NCI-H1930 (cell line): ENCODE data around the gene FUT3.

ENCODE experiments used
- DNase-seq, 2 experiments: peaks; one replicate each; lab custom pipeline; 2025; lab: John Stamatoyannopoulos, UW

FUT3 gene

DNA sequence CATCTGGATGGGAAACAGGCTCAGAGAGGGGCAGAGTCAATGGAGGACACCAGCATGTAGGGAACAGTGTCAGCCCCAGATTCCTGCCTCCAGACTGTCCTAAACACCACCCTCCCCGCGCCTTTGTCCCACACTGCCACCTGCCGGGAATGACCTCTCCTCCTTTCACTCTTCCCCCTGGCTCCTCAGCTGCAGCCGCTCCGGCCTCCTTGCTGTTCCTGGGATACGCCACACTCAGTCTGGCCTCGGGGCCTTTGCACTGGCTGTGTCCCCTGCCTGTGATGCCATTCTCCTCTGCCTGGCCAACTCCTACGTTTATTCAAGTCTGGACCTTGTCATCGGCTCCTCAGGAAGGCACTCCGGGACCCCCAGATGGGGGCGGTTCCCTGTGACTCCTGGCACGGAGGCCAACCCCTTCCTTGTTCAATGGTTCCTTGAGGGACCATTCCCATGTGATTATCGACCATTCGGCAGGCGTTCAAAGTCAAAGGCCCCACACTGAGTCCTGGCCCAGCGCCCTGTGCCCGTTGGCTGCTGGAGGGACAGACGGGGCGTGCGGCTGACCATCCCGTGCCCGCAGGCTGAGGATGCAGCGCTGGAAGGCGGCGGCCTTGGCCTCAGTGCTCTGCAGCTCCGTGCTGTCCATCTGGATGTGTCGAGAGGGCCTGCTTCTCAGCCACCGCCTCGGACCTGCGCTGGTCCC lies 27.5 kb downstream of the FUT3 start:
- DNase-seq: no peak

DNA sequence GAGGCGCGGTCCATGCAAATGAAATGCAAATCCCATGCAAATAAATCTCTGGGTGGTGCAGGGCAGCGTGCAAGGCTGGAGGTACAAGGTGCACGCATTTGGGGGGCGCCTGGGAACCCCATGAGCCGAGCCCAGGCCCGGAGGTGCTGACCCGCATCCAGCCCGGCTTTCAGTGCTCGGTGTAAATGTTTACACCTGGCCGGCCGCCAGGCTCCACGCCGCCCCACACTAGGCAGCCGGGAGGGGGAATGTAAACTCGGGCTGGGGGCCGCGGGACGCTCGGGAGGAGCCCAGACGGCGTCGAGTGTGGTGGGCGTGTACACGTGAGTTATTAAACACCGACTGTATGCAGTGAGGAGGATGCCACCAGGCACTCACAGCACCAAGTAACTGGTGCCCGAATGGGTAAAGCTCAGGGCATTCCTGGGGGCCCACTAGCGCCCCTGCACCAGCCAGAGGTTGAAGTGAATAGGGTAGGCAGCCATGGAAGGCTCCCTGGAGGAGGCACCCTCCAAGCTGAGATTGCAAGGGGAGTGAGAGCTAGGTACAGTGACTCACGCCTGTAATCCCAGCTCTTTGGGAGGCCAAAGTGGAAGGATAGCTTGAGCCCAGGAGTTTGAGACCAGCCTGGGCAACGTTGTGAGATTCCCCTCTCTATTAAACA lies 28.9 kb downstream of the FUT3 start:
- no peak for DNase-seq

DNA sequence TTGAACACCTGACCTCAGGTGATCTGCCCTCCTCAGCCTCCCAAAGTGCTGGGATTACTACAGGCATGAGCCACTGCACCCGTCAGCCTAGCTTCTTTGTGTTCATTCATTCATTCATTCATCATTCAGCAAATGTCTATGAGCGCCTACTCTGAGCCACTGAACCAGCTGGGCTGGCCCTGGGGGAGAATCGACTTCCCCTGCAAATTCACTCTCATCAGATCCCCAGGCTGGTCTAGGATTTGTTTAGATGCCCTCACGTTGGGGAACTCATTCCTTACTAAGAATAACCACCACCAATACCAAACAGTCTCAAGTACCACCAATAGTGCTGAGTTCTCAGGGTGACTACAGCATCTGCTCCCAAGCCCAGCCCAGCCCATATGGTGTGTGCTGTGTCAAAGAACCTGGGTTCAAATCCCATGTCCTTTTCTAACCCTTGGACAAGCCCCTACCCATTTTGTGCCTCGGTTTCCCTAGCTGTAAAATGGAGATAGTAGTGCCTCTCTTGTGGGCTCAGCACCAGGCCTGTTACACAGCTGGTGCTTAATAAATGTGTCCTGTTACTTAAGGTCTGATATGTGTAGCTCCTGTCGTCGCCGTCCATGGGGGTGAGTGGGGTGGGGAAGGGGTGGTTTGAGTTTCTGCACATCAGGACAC lies 29.6 kb downstream of the FUT3 start:
- no peak for DNase-seq

DNA sequence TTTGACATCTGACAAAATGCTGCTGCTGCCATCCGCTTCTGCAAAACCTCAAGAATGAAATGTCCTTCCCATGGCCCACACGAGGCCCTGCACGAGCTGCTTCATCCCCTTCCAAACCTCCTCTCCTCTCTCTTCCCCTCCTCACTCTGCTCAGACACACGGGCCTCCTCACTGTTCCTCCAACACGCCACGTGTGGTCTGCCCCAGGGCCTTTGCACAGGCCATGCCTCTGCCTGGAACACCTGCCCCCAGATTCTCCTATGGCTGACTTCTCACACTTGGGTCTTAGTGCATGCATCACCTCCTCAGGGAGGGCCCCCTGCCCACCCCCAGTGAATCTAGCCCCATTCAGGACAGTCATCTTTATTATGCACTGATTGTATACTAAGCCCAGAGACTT lies 30.5 kb downstream of the FUT3 start:
- DNase-seq: no peak

DNA sequence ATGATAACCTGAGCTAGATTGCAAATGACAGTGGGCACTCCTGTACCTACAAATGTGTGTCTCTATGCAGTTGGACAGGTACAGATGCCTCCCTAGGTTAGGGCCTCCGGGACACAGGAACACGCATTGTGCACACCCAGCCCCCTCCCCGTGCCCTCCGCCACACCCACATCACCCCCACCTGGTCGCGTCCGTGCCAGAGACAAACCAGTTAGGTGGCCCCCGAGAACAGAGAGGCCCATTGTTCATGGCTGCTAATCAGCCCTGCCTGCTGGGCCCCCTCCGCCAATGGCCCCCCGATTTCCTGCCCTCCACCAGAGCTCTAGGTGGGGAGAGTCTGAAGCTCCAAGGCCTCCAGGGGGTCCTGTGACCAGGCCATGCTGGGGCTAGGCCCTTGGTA lies 32.7 kb downstream of the FUT3 start:
- DNase-seq: no peak

DNA sequence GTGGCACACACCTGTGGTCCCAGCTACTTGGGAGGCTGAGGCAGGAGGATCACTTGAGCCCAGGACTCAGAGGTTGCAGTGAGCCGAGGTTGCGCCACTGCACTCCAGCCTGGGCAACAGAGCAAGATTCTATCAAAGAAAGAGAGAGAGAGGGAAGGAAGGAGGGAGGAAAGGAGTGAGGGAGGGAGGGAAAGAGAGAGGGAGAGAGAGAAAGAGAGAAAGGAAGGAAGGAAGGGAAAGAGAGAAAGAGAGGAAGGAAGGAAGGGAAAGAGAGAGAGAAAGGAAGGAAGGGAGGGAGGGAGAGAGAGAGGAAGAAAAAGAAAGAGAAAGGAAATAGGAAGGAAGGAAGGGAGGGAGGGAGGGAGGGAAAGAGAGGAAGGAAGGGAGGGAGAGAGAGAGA lies 34.0 kb downstream of the FUT3 start:
- DNase-seq: no peak

DNA sequence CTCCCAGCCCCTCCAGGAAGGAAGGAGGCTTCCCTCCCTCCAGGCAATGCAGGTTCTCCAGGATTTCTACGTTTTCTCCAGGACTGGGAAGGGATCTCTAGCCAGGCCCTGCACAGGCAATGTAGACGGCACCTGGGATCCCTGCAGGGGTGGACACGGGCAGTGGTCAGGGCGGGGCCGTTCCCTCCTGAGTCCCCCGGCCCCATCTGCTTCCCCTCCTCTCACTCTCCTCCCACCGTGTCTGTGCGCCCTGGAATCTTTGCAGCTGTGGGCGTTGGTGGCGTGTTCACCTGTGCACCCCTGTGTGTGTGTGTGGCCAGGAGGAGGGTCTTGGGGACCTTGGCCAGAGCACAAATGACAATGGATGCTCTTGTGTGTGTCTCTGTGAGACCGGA lies 36.4 kb downstream of the FUT3 start:
- DNase-seq: no peak

DNA sequence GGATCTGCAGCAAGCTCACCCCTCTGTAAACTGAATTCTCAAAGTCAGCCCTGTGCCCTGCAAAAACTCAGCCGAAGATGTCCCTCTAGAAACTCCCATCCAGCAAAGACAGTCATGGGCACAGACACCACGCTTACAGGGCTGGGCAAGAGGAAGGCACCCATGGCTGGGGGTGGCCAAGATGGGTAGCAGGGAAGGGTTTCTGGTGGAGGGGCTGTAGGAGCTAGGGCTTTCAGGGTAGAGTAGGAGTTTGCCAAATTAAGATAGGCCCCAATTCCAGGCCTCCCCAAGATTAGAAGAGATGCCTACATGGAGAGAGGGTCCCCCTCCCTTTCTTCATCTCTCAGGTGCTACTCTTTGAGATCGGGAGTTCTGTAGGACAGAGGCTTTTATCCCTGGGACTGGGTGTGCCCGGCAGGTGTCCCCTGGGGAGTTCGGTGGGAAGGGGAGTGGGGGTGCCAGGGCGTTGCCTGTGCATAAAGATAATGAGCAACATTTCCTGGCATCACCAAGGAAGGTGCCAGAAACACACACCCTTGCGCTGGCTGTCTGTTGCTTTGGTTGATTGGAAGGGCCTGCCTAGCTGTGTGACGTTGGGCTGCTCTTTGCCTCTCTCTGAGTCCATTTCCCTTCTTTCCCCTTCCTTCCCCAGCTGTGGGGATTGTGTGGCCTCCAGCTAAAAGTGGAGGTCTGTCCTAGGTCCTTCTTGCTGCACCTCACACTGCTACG lies 37.0 kb downstream of the FUT3 start:
- DNase-seq: no peak

DNA sequence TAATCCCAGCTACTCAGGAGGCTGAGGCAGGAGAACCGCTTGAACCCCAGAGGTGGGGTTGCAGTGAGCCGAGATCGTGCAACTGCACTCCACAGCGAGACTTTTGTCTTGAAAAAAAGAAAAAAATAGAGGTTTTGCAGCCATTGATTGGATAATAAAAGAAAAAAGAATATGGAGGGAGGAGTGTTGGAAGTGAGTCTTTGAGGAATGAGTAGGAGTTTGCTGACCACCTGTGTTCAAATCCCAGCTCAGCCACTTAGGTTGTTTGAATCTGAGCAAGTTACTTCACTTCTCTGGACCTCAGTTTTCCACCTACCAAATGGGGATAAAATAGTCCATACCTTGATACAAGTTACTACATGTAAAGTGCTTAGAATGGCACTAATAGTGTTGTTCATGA lies 40.1 kb downstream of the FUT3 start:
- DNase-seq: no peak

DNA sequence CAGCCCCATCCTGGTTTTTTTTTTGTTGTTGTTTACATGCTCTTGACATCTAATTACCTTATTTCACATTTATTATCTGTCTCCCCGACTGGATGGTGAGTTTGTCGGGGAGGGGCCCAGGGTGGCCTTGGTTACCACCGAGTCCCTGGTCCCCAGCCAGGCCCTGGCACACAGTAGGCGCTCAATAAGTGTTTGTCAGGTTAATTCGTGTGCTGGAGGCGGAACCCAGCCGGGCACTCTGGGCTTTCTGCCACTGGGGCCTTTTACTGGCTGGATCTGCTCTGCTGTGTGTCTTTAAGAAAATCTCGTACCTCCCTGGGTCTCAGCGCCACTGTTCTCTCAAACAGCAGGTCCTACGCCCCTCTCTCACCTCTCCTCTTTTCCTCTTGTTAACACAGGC lies 41.8 kb downstream of the FUT3 start:
- no peak for DNase-seq

DNA sequence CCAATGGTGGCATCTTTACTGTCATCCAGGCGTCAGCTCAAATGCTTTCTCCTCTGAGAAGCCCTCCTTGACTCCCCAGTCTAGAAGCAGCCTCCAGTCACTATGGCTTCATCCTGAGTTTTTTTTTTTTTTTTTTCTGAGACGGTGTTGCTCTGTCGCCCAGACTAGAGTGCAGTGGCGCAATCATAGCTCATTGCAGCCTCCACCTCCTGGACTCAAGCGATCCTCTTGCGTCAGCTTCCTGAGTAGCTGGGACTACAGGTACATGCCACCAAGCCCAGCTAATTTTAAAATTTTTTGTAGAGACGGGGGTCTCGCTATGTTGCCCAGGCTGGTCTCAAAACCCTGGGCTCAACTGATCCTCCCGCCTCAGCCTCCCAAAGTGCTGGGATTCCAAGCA lies 42.2 kb downstream of the FUT3 start:
- no peak for DNase-seq

DNA sequence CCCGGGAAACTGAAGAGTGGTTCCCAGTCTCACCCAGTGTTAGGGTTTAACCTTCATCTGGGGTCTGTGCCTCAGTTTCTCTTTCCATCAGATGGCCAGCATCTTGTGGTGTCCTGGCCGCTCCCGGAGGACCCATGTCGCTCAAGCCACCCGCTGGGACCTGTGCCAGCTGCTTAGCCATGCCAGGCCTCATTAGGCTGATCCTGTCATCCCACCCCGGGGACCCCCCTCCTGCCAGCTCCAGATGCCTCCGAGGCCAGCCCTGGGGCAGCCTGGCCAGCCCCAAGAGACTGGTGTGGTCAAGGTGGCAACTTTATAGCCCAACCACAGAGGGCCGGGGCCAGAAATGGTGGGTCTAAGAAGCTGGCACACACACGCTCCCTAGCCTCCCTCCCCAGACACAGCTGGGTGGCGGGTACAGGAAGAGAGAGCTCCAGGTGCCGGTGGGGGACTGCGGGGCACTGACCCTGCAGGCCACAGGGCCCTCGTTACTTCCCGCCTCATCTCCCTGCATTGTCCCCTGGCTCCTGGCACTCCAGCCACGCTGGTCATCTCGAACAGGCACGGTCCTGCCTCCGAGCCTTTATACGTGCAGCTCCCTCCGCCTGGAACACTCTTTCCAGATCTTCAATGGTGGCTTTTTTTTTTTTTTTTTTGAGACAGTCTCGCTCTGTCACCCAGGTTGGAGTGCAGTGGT lies 43.0 kb downstream of the FUT3 start:
- DNase-seq: no peak

DNA sequence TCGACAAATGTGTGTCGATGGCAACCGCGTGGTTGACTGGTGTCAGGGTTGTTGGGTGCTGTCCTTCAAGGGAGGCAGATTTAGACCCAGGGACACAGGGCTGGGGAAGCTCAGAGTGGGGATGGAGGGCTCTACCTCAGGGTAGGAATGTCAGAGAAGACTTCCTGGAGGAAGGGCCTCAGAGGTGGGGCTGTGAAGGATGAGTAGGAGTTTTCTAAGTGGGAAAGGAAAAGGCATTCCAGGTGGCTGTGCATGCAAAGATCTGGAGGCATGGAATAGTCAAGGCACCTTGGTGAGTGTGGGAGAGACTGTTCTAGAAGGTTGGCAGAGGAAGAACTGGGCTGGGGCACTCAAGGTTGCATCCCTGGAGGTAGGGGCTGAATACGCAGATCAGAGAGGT lies 44.3 kb downstream of the FUT3 start:
- DNase-seq: no peak

DNA sequence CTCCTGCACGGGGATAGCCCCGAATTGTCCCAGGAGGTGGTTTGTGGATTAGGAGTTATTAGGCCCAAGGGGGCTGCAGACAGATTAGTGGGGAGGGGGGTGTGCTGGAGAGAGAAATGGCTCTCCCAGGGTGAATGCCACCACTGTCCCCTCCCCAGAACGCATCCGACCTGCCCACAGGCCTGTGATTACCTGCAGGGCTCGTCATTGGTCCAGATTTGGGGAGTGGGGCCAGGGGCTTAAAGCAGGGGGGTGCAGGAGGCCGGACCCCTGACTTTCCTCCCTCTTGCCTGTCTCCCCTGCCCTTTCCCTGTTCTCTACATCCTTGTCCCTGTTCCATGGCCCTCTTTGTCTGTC lies 45.1 kb downstream of the FUT3 start:
- no peak for DNase-seq

DNA sequence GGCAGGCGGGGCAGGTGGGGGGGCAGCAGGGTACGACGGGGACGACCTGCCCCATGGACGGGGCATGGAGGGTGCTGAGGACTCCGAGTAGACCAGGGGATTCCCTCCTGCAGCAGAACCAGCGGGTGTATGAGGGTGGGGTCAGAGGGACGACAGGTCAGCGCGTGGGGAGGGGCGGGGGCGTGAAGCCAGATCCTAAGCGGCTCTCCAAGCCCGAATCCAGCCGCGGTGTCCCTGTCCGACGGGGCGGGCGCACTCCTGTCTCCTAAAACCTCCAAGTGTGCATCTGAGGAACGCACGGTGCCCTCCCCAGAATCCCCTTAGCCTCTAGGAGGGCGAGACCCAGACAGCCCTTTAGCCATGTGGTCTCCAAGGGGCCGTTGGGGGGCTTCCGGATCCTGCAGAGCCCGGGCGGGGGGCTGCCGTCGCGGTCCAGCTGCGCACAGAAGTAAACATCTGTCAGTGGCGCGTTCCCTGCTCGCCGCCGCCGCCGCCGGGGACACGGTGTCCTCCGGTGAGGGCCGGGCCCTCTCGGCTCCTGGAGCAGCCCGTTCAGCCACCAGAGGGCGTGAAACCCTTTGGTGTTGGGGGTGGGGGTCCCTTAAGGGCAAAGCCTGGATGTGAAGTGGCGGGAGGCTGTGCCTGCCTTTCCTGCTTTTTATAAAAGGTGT lies 45.7 kb downstream of the FUT3 start:
- DNase-seq: peak; percentile 60 to 78

DNA sequence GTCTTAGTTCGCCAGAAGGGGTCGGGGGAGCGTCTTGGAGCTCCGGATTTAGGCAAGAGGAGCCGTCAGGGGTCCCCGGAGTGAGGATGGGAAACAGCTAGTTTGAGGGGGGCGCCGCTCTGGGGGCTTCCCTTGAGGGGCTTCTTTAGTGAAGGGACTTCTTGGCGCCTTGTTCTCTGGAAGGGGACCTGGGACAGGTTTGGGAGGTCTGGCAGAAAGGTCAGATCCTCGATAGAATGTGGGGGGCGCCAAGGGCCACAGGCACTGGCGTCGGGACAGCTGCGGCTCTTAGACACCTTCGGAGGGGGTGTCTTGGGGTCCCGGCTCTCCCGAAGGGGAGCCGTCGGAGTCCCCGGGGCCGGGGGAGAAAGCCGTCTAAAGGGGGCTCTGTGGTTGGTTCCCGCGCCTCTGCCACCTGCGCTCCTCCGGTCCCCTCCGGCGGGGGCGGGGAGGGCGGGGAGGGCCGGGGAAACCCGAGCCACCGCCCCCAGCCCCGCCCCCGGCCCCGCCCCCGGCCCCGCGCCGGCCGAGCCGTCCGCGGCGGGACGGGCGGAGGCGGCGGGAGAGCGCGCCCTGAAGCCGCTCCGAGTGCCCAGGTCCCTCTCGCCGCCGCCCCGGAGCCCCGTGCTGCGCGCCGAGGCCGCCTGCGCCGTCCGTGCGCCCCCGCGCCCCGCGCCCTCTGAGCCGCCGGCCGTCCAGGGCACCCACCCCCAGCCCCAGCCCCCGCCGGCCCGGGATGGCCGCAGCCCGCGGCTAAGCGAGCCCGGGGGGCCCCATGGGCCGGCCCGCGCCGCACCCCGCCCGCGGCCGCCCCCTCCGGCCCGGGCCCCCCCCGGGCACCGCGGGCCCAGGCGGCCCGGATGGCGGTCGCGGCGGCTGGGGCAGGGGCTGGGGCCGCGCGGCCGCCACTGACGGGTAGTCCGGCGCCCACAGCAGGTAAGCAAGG lies 46.5 kb downstream of the FUT3 start, which contains the start of gene NRTN:
TSS of gene NRTN (plus strand) at position 552 of the 946 bp plus-strand sequence. CDS start 19,099 bp downstream, outside the sequence.
- peak in 1 of 2 experiments; percentile 28 for DNase-seq

DNA sequence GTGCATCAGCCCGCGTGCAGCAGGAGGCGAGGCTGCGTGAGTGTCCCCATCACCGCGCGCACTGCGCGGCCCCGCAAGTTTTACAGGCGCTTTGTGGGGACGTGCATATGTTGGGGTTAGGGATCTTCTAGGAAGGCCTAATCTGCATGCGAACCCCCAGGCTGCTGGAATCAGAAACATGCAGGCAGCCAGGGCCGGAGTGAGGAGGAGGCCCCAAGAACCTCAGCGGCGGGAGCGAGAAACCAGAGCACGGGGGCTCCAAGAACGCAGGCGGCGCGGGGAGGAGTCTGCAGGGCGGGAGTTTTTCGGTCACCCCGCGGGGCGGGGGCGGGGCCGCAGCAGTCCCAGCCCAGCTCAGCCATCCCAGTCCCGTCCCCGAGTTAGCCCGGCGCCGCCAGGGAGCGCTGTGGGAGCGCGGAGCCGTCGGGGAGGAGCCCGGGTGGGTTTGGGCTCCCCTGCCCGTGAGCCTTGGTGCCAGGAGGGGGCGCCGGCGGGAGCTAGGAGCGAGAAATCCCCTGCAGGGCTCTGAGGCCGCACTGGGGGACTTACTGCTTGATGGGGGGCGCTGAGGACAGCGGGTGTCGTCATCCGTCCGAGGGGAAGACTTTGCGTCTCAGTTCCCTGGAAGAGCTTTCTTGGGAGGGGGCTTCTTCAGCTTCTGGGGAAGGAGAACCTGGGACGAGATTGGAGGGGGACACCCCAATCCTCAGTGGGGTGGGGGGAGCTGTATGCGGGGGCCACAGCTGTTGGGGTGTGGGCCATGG lies 47.3 kb downstream of the FUT3 start:
- peak; percentile 71 to 83 for DNase-seq

DNA sequence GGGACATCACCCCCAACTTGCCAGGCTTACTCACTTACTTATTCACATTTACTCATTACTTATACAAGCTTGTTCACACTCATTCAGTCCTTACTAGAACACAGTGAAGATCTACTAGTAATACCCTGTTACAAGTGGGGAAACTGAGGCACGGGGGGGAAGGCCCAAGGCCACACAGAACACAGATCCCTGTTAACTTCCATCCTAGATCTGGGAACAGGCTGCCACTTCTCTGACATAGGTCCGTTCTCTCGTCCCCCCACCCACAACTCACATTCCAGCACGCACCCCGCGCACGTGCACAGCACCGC lies 47.9 kb downstream of the FUT3 start:
- DNase-seq: no peak

DNA sequence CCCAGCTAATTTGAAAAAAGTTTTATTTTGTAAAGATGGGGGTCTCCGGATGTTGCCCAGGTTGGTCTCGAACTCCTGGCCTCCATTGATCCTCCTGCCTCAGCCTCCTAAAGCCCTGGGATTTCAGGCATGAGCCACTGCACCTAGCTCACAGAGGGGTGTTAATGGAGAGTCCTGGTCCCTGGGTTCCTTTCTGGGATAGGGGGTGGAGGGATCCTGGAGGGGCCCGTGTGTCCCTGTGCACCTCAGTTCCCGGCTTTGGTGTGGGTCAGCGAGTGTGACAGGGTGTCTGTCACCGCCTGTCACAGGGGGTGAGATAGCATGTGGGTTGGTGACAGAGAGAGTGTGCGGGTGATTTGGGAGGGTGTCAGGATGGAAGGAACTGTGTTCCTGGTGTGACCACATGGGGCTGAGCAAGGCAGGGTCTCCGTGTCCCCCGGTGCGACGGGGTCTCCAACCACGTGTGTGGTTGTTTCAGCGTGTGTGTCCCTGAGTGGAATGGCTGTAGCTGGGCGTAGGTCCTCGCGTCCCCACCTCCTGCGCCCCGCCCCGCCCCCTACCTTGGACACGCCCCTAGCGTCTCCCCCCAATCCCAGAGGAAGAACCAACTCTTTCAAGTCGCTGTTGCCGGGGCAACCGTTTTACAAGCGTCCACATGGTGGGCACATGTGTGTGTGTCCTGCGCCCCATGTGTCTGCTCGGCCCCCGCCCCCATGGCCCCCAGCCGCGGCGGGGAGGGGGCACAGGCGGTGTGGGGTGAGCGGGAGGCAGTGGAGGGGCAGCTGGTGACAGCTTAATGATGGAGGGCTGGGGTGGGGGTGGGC lies 49.2 kb downstream of the FUT3 start:
- DNase-seq: peak; percentile 49 to 62
